Endothelial cell of umbilical vein (primary cell): Measurements from ENCODE around the gene ZNF124. TPM values are rescaled to one million over a fixed set of nuclear protein-coding genes. Genes with fewer than 3 reads are reported as not detected.

Experiments used
- BruUV-seq: library from RNA; stranded (reverse); fragments of 400-500 nt; replicated peaks from 2 replicates; lab custom pipeline; 2021; lab: Mats Ljungman, UMichigan
- CTCF ChIA-PET: fragments of 300-600, 350-600 bp; sonication (Branson Sonifier 250); formaldehyde crosslinking; loops from one replicate; lab custom pipeline; 2021; ENCODE audit warnings: antibody characterized with exemption, inconsistent platforms; lab: Charles Lee
- POLR2A ChIA-PET: fragments of 300-600, 350-600 bp; sonication (Branson Sonifier 250); formaldehyde crosslinking; loops from one replicate; lab custom pipeline; 2021; ENCODE audit warnings: antibody characterized with exemption, inconsistent platforms; lab: Charles Lee
- DNase-seq: peaks from one replicate; pipeline ENCODE4 v3.0.0-alpha.2; 2011; ENCODE audit warnings: low read depth, low spot score
- FAIRE-seq: peaks from 2 replicates; lab custom pipeline; 2011; peaks lifted over from hg19 to GRCh38; lab: Jason Lieb, UNC
- H2AFZ ChIP-seq: 2 replicates; pipeline ENCODE4 v1.6.0; 2012; ENCODE audit warnings: low read depth, low read length, control low read depth, inconsistent platforms
- H3K27ac ChIP-seq: 2 replicates; pipeline ENCODE4 v1.5.1; 2011; ENCODE audit warnings: low read depth, mild to moderate bottlenecking, control low read depth, low read length, moderate library complexity; ENCODE audit not compliant: insufficient read depth
- H3K27me3 ChIP-seq, 2 experiments: 2 replicates each; pipeline versions ENCODE4 v1.6.0 to v1.6.1; 2011; ENCODE audit warnings: low read length in 2 of 2, mixed read lengths in 1 of 2; ENCODE audit not compliant: control insufficient read depth in 2 of 2, insufficient read depth in 2 of 2
- H3K36me3 ChIP-seq, 2 experiments: 2 replicates in 1 of 2; 3 replicates in 1 of 2; pipeline ENCODE4 v1.5.1; 2011; ENCODE audit warnings: low read length in 2 of 2, mild to moderate bottlenecking in 1 of 2, moderate library complexity in 1 of 2; ENCODE audit not compliant: control insufficient read depth in 2 of 2, insufficient read depth in 2 of 2; ENCODE audit errors: extremely low read depth in 1 of 2
- H3K4me1 ChIP-seq: 3 replicates; pipeline ENCODE4 v1.5.1; 2011; ENCODE audit warnings: mild to moderate bottlenecking, low read length; ENCODE audit not compliant: control insufficient read depth, insufficient read depth; ENCODE audit errors: extremely low read depth
- H3K4me2 ChIP-seq: 2 replicates; pipeline ENCODE4 v1.6.1; 2011; ENCODE audit warnings: low read length, control low read depth, mixed read lengths; ENCODE audit not compliant: insufficient read depth
- H3K4me3 ChIP-seq, 3 experiments: fragments of 200-600 bp in 1 of 3; sonication (generic), shearing (Covaris generic) in 1 of 3; replicated peaks in 1 of 3; 2 replicates each; pipeline ENCODE4 v1.5.1; 2011 to 2016; ENCODE audit warnings: control low read depth in 3 of 3, low read length in 3 of 3, mild to moderate bottlenecking in 2 of 3, inconsistent platforms in 1 of 3, low read depth in 1 of 3, moderate library complexity in 1 of 3; ENCODE audit not compliant: insufficient read depth in 1 of 3
- H3K79me2 ChIP-seq: 2 replicates; pipeline ENCODE4 v1.6.0; 2012; ENCODE audit warnings: low read length, inconsistent platforms; ENCODE audit not compliant: control insufficient read depth, insufficient read depth
- H3K9ac ChIP-seq: replicated peaks from 2 replicates; pipeline ENCODE3; 2011; ENCODE audit warnings: low read length, control low read depth; ENCODE audit not compliant: insufficient read depth; ENCODE audit errors: extremely low read depth
- H3K9me1 ChIP-seq: replicated peaks from 3 replicates; pipeline ENCODE4 v1.6.0; 2011; ENCODE audit warnings: mild to moderate bottlenecking, low read length; ENCODE audit not compliant: control insufficient read depth, insufficient read depth; ENCODE audit errors: extremely low read depth
- H3K9me3 ChIP-seq: replicated peaks from 2 replicates; pipeline ENCODE4 v1.5.1; 2012; ENCODE audit warnings: low read length, inconsistent platforms; ENCODE audit not compliant: control insufficient read depth, insufficient read depth
- H4K20me1 ChIP-seq: replicated peaks from 2 replicates; pipeline ENCODE3; 2011; ENCODE audit warnings: mild to moderate bottlenecking, low read length; ENCODE audit not compliant: control insufficient read depth, insufficient read depth; ENCODE audit errors: extremely low read depth
- CTCF ChIP-seq, 2 donors: IDR thresholded peaks; 1 replicate in 1 of 2; 2 replicates in 1 of 2; pipeline ENCODE4 v1.5.1; 2011; ENCODE audit warnings: low read length in 2 of 2, mild to moderate bottlenecking in 2 of 2, moderate library complexity in 2 of 2, control low read depth in 1 of 2, inconsistent platforms in 1 of 2, low read depth in 1 of 2; ENCODE audit not compliant: insufficient read depth in 1 of 2; ENCODE audit errors: extremely low read depth in 1 of 2
- EZH2 ChIP-seq: IDR thresholded peaks from 2 replicates; pipeline ENCODE4 v1.6.1; 2012; ENCODE audit warnings: borderline replicate concordance, low read depth, mild to moderate bottlenecking, moderate library complexity, low read length, inconsistent platforms; ENCODE audit not compliant: severe bottlenecking
- FOS ChIP-seq: IDR thresholded peaks from 2 replicates; pipeline ENCODE4 v1.6.1; 2011; ENCODE audit warnings: mild to moderate bottlenecking, low read length, moderate library complexity, borderline replicate concordance; ENCODE audit not compliant: insufficient read depth
- GATA2 ChIP-seq: IDR thresholded peaks from 2 replicates; pipeline ENCODE4 v1.7.0; 2011; ENCODE audit warnings: low read depth, mild to moderate bottlenecking, moderate library complexity, mixed read lengths, low read length; ENCODE audit not compliant: insufficient read length, insufficient read depth
- JUN ChIP-seq: IDR thresholded peaks from 2 replicates; pipeline ENCODE4 v1.6.1; 2011; ENCODE audit warnings: borderline replicate concordance, low read depth; ENCODE audit not compliant: insufficient read length, insufficient read depth
- MAX ChIP-seq: IDR thresholded peaks from 2 replicates; pipeline ENCODE4 v1.6.1; 2011; ENCODE audit not compliant: insufficient read depth, insufficient read length
- MYC ChIP-seq: IDR thresholded peaks from one replicate; pipeline ENCODE4 v1.6.1; 2011; ENCODE audit warnings: mild to moderate bottlenecking, low read depth, low read length
- POLR2A ChIP-seq: IDR thresholded peaks from 2 replicates; pipeline ENCODE4 v1.6.1; 2012; ENCODE audit warnings: low read depth, mild to moderate bottlenecking, control low read depth, low read length
- POLR2AphosphoS5 ChIP-seq: IDR thresholded peaks from 2 replicates; pipeline ENCODE4 v1.6.1; 2012; ENCODE audit warnings: low read depth, mild to moderate bottlenecking, control low read depth, low read length, moderate library complexity; ENCODE audit not compliant: insufficient read depth
- dilution Hi-C: fragments of 300-500 bp; cut with MboI; formaldehyde crosslinking; loops from one replicate; pipeline ENCODE4 v1.15.0; 2019; ENCODE audit warnings: low sequenced_read_pairs; ENCODE audit not compliant: extremely low pct_ligation_motif_present
- intact Hi-C: fragments of 100-400 bp; cut with micrococcal nuclease; formaldehyde crosslinking; loops from one replicate; pipeline ENCODE4 v1.10.0; 2022
- polyA plus RNA-seq, 4 experiments: library from polyadenylated mRNA; depleted of rRNA in 3 of 4; stranded (reverse) in 3 of 4; unstranded in 1 of 4; fragments of >200 nt; gene quantifications; 2 replicates each; pipeline versions ENCODE4 v1.2.1 to v1.2.3, GENCODE V29; 2011 to 2012; ENCODE audit warnings: missing spikeins in 1 of 4
- total RNA-seq: library from RNA; stranded (reverse); gene quantifications from 2 replicates; pipeline ENCODE4 v1.2.3, GENCODE V29; 2021

ZNF124 gene
- total and polyA plus RNA-seq, 2 donors (not counting 3 experiments of a cell fraction or from before 2014, with no cell fraction given), result 3.5 to 25.6 TPM

GRCh38 chr1:247113733-247114271, 58.0 kb downstream of the ZNF124 start:
- POLR2A ChIA-PET, result no interaction called here

More at GRCh38 chr1:247113733-247114271, 58.0 kb downstream of the ZNF124 start:
- Histone ChIP-seq H3K27me3 (peaks cover 0 to 8% of the 10 kb centered on the region in 2 experiments), H3K9me3 (no peaks in the 10 kb centered on the region), H3K9ac (no peak overlapping the region), H2AFZ (no peak overlapping the region), H3K27ac (no peak overlapping the region), H3K36me3 (no peaks in the 10 kb centered on the region), H3K4me3 (no peak overlapping the region), H3K4me2 (no peak overlapping the region), H3K79me2 (no peaks in the 10 kb centered on the region), H3K4me1 (no peaks in the 10 kb centered on the region), H3K9me1 (no peaks in the 10 kb centered on the region), H4K20me1 (no peaks in the 10 kb centered on the region)
- intact Hi-C loops, result no loop called here
- no peak for TF ChIP-seq CTCF (IDR thresholded peaks at IDR 0.05; ENCODE audit: extremely low read depth in 1 of 2, insufficient read depth in 1 of 2, low read depth in 1 of 2, low read length in 2 of 2)
- TF ChIP-seq FOS, result no peak
- no peak for TF ChIP-seq POLR2AphosphoS5
- no peak for TF ChIP-seq GATA2
- no peak for TF ChIP-seq MYC
- no peak for TF ChIP-seq EZH2
- no peak for TF ChIP-seq MAX
- TF ChIP-seq JUN, result no peak
- TF ChIP-seq POLR2A, result no peak
- no TSS peak for BruUV-seq
- FAIRE-seq (no peak), DNase-seq (no peak)
- CTCF ChIA-PET, result no interaction called here
- dilution Hi-C loops, result no loop called here
